HepG2 (cell line): ENCODE measurements around the gene LOXL3. TPM values are rescaled to one million over a fixed set of nuclear protein-coding genes. Genes with fewer than 3 reads are reported as not detected.

Experiments
- ATF7-NPFF ChIP-seq: sonication (generic); formaldehyde crosslinking; IDR thresholded peaks from 2 replicates; pipeline ENCODE4 v1.8.1; 2023; ENCODE audit warnings: mild to moderate bottlenecking, low read depth, missing genetic modification reagents, moderate library complexity
- GATAD2A ChIP-seq: IDR thresholded peaks from 2 replicates; pipeline ENCODE4 v1.6.1; 2016
- HNF1A ChIP-seq, 2 experiments: sonication (generic) in 1 of 2; formaldehyde crosslinking in 1 of 2; IDR thresholded peaks; 2 replicates each; pipeline versions ENCODE4 v1.4.0 to v1.6.1; 2016 to 2020; ENCODE audit warnings: borderline replicate concordance in 1 of 2, low read depth in 1 of 2, mild to moderate bottlenecking in 1 of 2, missing genetic modification reagents in 1 of 2
- HNRNPH1 ChIP-seq: fragments of 200-400 bp; formaldehyde crosslinking; optimal IDR thresholded peaks from 2 replicates; pipeline ENCODE3; 2017; ENCODE audit warnings: mild to moderate bottlenecking, low read depth, low read length
- JDP2 ChIP-seq: sonication (generic); formaldehyde crosslinking; IDR thresholded peaks from 2 replicates; pipeline ENCODE4 v1.8.1; 2022; ENCODE audit warnings: missing genetic modification reagents, borderline replicate concordance
- NFYB ChIP-seq: sonication (generic); formaldehyde crosslinking; IDR thresholded peaks from 2 replicates; pipeline ENCODE4 v1.4.0; 2020; ENCODE audit warnings: missing genetic modification reagents
- SMC3 ChIP-seq: IDR thresholded peaks from 2 replicates; pipeline ENCODE4 v1.6.1; 2011; ENCODE audit warnings: low read length, improper control_type of control experiment
- TEAD2 ChIP-seq: sonication (generic); formaldehyde crosslinking; IDR thresholded peaks from 2 replicates; pipeline ENCODE4 v1.9.0; 2021; ENCODE audit warnings: missing genetic modification reagents
- ZBTB42 ChIP-seq: sonication (generic); formaldehyde crosslinking; IDR thresholded peaks from 2 replicates; pipeline ENCODE4 v1.5.0; 2020; ENCODE audit warnings: mild to moderate bottlenecking, missing genetic modification reagents
- ZBTB43 ChIP-seq: sonication (generic); formaldehyde crosslinking; conservative IDR thresholded peaks from 2 replicates; pipeline ENCODE4 v1.4.0; 2020; ENCODE audit warnings: missing genetic modification reagents
- ZBTB46 ChIP-seq: sonication (generic); formaldehyde crosslinking; IDR thresholded peaks from 2 replicates; pipeline ENCODE4 v1.4.0; 2020; ENCODE audit warnings: mild to moderate bottlenecking, missing genetic modification reagents, borderline replicate concordance
- ZNF24 ChIP-seq: fragments of 450-650 bp; IDR thresholded peaks from 2 replicates; pipeline ENCODE4 v1.6.1; 2017; ENCODE audit warnings: antibody characterized with exemption, mild to moderate bottlenecking
- ZNF264 ChIP-seq: sonication (generic); formaldehyde crosslinking; IDR thresholded peaks from 2 replicates; pipeline ENCODE4 v1.4.0; 2020; ENCODE audit warnings: missing genetic modification reagents
- ZNF430 ChIP-seq: sonication (generic); formaldehyde crosslinking; IDR thresholded peaks from 2 replicates; pipeline ENCODE4 v1.9.0; 2021; ENCODE audit warnings: mild to moderate bottlenecking, missing genetic modification reagents
- ZNF446 ChIP-seq: sonication (generic); formaldehyde crosslinking; IDR thresholded peaks from 2 replicates; pipeline ENCODE4 v1.5.0; 2020; ENCODE audit warnings: mild to moderate bottlenecking, missing genetic modification reagents
- ZNF552 ChIP-seq: sonication (generic); formaldehyde crosslinking; IDR thresholded peaks from 2 replicates; pipeline ENCODE4 v1.9.0; 2022; ENCODE audit warnings: missing genetic modification reagents, mild to moderate bottlenecking, borderline replicate concordance
- ZNF556 ChIP-seq: sonication (generic); formaldehyde crosslinking; IDR thresholded peaks from 2 replicates; pipeline ENCODE4 v1.4.0; 2020; ENCODE audit warnings: mild to moderate bottlenecking, missing genetic modification reagents, borderline replicate concordance
- ZNF75D ChIP-seq: sonication (generic); formaldehyde crosslinking; IDR thresholded peaks from 2 replicates; pipeline ENCODE4 v1.8.1; 2023; ENCODE audit warnings: missing genetic modification reagents, mild to moderate bottlenecking, borderline replicate concordance
- ZNF768 ChIP-seq: sonication (generic); formaldehyde crosslinking; IDR thresholded peaks from 2 replicates; pipeline ENCODE4 v1.4.0; 2020; ENCODE audit warnings: missing genetic modification reagents
- ZNF790 ChIP-seq: sonication (generic); formaldehyde crosslinking; IDR thresholded peaks from 2 replicates; pipeline ENCODE4 v1.8.0; 2022; ENCODE audit warnings: missing genetic modification reagents, mild to moderate bottlenecking, borderline replicate concordance
- polyA plus RNA-seq, 8 experiments: library from polyadenylated mRNA; depleted of rRNA in 3 of 8; stranded (reverse) in 7 of 8; unstranded in 1 of 8; fragments of >200 nt; fragmentation: Illumina TruSeq in 4 of 8; extraction: Trizol in 4 of 8; gene quantifications; 2 replicates each; pipeline versions ENCODE4 v1.2.1 to v1.2.3, GENCODE V29; 2011 to 2016; ENCODE audit warnings: low read depth in 4 of 8, missing spikeins in 1 of 8, mixed read lengths in 1 of 8; ENCODE audit not compliant: insufficient read depth in 1 of 8
- total RNA-seq, 5 experiments: library from RNA; depleted of rRNA; stranded (reverse); fragments of >200 nt; fragmentation: Illumina TruSeq; extraction: Trizol; gene quantifications; 2 replicates each; pipeline ENCODE4 v1.2.3, GENCODE V29; 2016; ENCODE audit warnings: low read depth in 1 of 5
- TF ChIP-seq, protein P1 (sequence below): IDR thresholded peaks from 2 replicates; pipeline ENCODE4 v1.6.1; 2016; ENCODE audit warnings: missing compliant biosample characterization, missing genetic modification reagents, borderline replicate concordance

The LOXL3 gene
- total and polyA plus RNA-seq, 2 of the 13 experiments (the other 11 are each of a cell fraction or from before 2014, with no cell fraction given) = 0.55 to 6.5 TPM

GRCh38 chr2:74488643-74489481, 64.9 kb downstream of the LOXL3 start (continued):
- TF ChIP-seq HNF1A (IDR thresholded peaks at IDR 0.05; ENCODE audit: low read depth) = peak; percentile 77
- TF ChIP-seq HNF1A (CRISPR knock-in tag; IDR thresholded peaks at IDR 0.05; ENCODE audit: borderline replicate concordance) = peak; percentile 31; the same call in 1 of the 2 replicates
- TF ChIP-seq NFYB (CRISPR knock-in tag) = peak; percentile 69
- TF ChIP-seq ZNF768 = no peak
- no peak for TF ChIP-seq ZNF430
- TF ChIP-seq ZNF446 (CRISPR knock-in tag) = no peak
- no peak for TF ChIP-seq ZBTB42
- TF ChIP-seq ZNF556 (CRISPR knock-in tag) = no peak; the same call in 1 of the 2 replicates
- 0 out of 2 replicates have a peak, but pooled peaks have one; percentile 34 for TF ChIP-seq ZNF264 (CRISPR knock-in tag)
- TF ChIP-seq, protein P1, sequence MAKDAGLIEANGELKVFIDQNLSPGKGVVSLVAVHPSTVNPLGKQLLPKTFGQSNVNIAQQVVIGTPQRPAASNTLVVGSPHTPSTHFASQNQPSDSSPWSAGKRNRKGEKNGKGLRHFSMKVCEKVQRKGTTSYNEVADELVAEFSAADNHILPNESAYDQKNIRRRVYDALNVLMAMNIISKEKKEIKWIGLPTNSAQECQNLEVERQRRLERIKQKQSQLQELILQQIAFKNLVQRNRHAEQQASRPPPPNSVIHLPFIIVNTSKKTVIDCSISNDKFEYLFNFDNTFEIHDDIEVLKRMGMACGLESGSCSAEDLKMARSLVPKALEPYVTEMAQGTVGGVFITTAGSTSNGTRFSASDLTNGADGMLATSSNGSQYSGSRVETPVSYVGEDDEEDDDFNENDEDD (CRISPR knock-in tag) = no peak; the same call in 1 of the 2 replicates
- no peak for TF ChIP-seq ZBTB46 (CRISPR knock-in tag)
- TF ChIP-seq ZNF552 (CRISPR knock-in tag) = no peak; the same call in 1 of the 2 replicates
- peak; percentile 99 for TF ChIP-seq GATAD2A
- no peak for TF ChIP-seq ZNF24
- TF ChIP-seq JDP2 (CRISPR knock-in tag) = peak; percentile 81; the same call in 1 of the 2 replicates
- TF ChIP-seq TEAD2 (CRISPR knock-in tag) = no peak
- TF ChIP-seq HNRNPH1 = no peak
- TF ChIP-seq ZNF75D (CRISPR knock-in tag) = no peak
- peak; percentile 33; the same call in 1 of the 2 replicates for TF ChIP-seq SMC3
- TF ChIP-seq ATF7-NPFF (CRISPR knock-in tag) = no peak
- no peak for TF ChIP-seq ZBTB43 (CRISPR knock-in tag)
- TF ChIP-seq ZNF790 (CRISPR knock-in tag) = no peak
